NCI-H510A (cell line): ENCODE results near the gene MISP.

Experiments used
- DNase-seq: peaks from one replicate; lab custom pipeline; 2025; lab: John Stamatoyannopoulos, UW

Gene MISP

GRCh38 chr19:808423-808775 is 57.5 kb downstream of the MISP start:
- DNase-seq: no peak

- DNase-seq: no peak
Observed at GRCh38 chr19:810077-810855, 59.4 kb downstream of the MISP start.

GRCh38 chr19:810883-811489 is 60.1 kb downstream of the MISP start:
- no peak for DNase-seq

GRCh38 chr19:811506-812048 is 60.7 kb downstream of the MISP start:
- DNase-seq: no peak

GRCh38 chr19:812049-812746 is 61.3 kb downstream of the MISP start:
- no peak for DNase-seq

DNA sequence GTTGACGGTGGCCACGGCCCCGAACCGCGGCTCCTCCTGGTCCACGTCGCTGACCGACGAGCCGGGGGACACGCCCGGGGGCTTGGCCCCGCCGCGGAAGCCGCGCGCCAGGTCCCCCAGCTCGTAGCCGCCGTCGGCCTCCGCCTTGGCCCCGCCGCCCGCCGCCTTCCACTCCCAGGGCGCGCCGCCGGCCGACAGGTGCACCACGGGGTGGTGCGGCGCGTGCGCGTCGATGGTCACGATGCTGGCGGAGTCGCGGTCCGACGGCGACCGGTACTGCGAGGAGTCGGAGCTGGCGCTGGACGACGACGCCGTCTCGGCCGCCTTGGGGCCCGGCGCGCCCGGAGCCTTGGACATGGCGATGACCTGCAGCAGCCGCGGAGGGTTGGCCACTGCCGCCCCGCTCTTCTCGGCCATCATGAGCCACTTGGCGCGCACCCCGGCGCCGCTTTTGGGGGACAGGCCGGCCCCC is 61.9 kb downstream of the MISP start:
- no peak for DNase-seq

DNA sequence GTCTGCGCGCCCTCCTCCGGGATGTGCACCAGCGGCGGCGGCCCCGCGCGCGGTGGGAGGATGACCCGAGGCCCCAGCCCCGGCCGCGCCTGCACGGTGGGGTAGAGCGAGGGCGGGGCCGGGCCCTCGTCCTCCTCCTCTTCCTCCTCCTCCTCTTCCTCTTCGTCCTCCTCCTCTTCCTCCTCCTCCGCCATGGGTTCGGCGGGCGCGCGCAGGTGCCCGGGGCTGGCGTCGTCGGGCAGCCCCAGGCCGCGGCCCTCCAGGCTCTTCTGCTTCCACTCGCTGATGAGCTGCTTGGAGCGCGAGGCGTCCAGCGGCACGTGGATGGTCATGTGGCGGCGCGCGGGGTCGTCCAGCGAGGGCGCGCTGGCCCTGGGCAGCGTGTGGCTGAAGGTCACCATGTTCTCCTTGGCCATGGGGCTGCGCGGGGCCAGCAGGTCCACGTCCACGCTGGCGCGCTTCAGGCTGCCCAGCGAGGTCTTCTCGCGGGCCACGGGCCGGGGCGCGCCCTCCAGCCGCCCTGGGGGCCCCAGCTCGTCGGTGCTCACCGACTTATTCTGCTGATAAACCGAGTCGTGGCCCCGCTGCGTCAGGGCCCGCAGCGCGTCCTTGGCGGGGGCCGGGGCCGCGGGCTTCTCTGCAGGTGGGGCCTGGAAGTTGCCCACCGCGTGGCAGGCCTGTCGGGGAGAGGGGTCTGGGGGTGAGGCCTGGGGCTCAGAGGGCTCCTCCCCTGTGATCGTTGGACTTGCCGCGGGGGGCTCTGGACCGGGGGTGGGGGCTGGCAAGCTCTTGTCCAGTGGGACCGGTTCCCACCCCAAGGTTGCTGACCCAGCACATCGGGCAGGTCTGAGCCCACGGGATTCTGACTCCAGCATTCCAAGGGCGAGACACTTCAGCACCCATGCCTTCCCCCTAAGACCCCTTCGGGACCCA is 62.6 kb downstream of the MISP start:
- DNase-seq: no peak
